A549 (cell line): ENCODE results near the gene TWIST2.

Experiments used
- CEBPB ChIP-seq, 2 experiments: fragments of >200 bp in 1 of 2; sonication (Bioruptor Twin) in 1 of 2; formaldehyde crosslinking in 1 of 2; IDR thresholded peaks; 2 replicates each; pipeline ENCODE4 v1.6.1; 2012 to 2016
- CHD2 ChIP-seq: fragments of 150-350 bp; IDR thresholded peaks from 2 replicates; pipeline ENCODE4 v1.6.1; 2014; ENCODE audit warnings: low read length; ENCODE audit not compliant: partially characterized antibody
- CHD4 ChIP-seq: fragments of 200-600 bp; sonication (generic); IDR thresholded peaks from 2 replicates; pipeline ENCODE4 v1.6.1; 2016; ENCODE audit warnings: antibody characterized with exemption, mild to moderate bottlenecking, borderline replicate concordance
- HDAC2 ChIP-seq: fragments of 200-600 bp; sonication (generic); IDR thresholded peaks from 2 replicates; pipeline ENCODE4 v1.6.1; 2016
- KDM1A ChIP-seq: fragments of 200-600 bp; sonication (generic); IDR thresholded peaks from 2 replicates; pipeline ENCODE4 v1.6.1; 2016; ENCODE audit warnings: low read depth, mild to moderate bottlenecking
- POLR2A ChIP-seq: IDR thresholded peaks from 2 replicates; pipeline ENCODE4 v1.6.1; 2012; ENCODE audit warnings: mild to moderate bottlenecking, low read length
- RARB ChIP-seq: fragments of 250-450 bp; sonication (Bioruptor Pico); IDR thresholded peaks from 2 replicates; pipeline ENCODE4 v1.8.0; 2021; ENCODE audit warnings: mild to moderate bottlenecking, moderate library complexity
- ZFP36 ChIP-seq: fragments of 450-650 bp; IDR thresholded peaks from 2 replicates; pipeline ENCODE4 v1.6.1; 2014; ENCODE audit warnings: borderline replicate concordance; ENCODE audit not compliant: partially characterized antibody
- TF ChIP-seq, protein P1 (sequence below): fragments of >200 bp; sonication (Bioruptor Twin); formaldehyde crosslinking; IDR thresholded peaks from 3 replicates; pipeline ENCODE4 v1.5.1; 2016
- TF ChIP-seq, protein P2 (sequence below): IDR thresholded peaks from 2 replicates; pipeline ENCODE4 v1.6.1; 2012
- TF ChIP-seq, protein P3 (sequence below): IDR thresholded peaks from 2 replicates; pipeline ENCODE4 v1.6.1; 2012; ENCODE audit warnings: low read depth, borderline replicate concordance
- TF ChIP-seq, protein P4 (sequence below): fragments of 450-650 bp; IDR thresholded peaks from 2 replicates; pipeline ENCODE4 v1.6.1; 2014; ENCODE audit warnings: antibody characterized with exemption
- TF ChIP-seq, protein P5 (sequence below): fragments of 200-600 bp; sonication (generic); IDR thresholded peaks from 2 replicates; pipeline ENCODE4 v1.6.1; 2016; ENCODE audit warnings: antibody characterized with exemption, mild to moderate bottlenecking, moderate library complexity
- TF ChIP-seq, protein P6 (sequence below): fragments of >200 bp; sonication (Bioruptor Twin); formaldehyde crosslinking; IDR thresholded peaks from 3 replicates; pipeline ENCODE4 v1.6.1; 2016

DNA sequence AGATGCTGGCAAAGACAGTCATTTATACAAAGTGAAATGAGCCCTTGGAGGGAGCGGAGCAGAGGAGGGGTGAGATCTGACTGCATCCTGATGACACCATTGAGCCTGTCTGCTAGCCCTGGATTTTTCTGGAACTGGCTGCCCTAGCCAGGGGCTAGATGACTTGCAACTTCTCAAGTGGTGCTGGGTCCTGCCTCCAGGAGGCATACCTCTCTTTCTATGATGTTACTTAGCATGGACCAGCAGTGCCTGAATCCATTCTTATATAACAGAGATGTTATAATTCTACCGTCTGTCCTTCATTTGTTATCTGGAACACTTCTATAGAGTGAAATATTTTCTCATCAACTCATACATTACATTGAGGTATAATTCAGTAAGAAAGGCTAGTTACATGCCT, 8.5 kb upstream of the TWIST2 start:
- TF ChIP-seq, protein P1, sequence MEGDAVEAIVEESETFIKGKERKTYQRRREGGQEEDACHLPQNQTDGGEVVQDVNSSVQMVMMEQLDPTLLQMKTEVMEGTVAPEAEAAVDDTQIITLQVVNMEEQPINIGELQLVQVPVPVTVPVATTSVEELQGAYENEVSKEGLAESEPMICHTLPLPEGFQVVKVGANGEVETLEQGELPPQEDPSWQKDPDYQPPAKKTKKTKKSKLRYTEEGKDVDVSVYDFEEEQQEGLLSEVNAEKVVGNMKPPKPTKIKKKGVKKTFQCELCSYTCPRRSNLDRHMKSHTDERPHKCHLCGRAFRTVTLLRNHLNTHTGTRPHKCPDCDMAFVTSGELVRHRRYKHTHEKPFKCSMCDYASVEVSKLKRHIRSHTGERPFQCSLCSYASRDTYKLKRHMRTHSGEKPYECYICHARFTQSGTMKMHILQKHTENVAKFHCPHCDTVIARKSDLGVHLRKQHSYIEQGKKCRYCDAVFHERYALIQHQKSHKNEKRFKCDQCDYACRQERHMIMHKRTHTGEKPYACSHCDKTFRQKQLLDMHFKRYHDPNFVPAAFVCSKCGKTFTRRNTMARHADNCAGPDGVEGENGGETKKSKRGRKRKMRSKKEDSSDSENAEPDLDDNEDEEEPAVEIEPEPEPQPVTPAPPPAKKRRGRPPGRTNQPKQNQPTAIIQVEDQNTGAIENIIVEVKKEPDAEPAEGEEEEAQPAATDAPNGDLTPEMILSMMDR: no peak
- TF ChIP-seq, protein P2, sequence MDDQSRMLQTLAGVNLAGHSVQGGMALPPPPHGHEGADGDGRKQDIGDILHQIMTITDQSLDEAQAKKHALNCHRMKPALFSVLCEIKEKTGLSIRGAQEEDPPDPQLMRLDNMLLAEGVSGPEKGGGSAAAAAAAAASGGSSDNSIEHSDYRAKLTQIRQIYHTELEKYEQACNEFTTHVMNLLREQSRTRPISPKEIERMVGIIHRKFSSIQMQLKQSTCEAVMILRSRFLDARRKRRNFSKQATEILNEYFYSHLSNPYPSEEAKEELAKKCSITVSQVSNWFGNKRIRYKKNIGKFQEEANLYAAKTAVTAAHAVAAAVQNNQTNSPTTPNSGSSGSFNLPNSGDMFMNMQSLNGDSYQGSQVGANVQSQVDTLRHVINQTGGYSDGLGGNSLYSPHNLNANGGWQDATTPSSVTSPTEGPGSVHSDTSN: no peak
- TF ChIP-seq CHD2: no peak
- TF ChIP-seq, protein P3, sequence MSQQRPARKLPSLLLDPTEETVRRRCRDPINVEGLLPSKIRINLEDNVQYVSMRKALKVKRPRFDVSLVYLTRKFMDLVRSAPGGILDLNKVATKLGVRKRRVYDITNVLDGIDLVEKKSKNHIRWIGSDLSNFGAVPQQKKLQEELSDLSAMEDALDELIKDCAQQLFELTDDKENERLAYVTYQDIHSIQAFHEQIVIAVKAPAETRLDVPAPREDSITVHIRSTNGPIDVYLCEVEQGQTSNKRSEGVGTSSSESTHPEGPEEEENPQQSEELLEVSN: no peak
- TF ChIP-seq, protein P4, sequence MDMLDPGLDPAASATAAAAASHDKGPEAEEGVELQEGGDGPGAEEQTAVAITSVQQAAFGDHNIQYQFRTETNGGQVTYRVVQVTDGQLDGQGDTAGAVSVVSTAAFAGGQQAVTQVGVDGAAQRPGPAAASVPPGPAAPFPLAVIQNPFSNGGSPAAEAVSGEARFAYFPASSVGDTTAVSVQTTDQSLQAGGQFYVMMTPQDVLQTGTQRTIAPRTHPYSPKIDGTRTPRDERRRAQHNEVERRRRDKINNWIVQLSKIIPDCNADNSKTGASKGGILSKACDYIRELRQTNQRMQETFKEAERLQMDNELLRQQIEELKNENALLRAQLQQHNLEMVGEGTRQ: no peak
- TF ChIP-seq KDM1A: no peak
- TF ChIP-seq POLR2A: no peak
- TF ChIP-seq, protein P5, sequence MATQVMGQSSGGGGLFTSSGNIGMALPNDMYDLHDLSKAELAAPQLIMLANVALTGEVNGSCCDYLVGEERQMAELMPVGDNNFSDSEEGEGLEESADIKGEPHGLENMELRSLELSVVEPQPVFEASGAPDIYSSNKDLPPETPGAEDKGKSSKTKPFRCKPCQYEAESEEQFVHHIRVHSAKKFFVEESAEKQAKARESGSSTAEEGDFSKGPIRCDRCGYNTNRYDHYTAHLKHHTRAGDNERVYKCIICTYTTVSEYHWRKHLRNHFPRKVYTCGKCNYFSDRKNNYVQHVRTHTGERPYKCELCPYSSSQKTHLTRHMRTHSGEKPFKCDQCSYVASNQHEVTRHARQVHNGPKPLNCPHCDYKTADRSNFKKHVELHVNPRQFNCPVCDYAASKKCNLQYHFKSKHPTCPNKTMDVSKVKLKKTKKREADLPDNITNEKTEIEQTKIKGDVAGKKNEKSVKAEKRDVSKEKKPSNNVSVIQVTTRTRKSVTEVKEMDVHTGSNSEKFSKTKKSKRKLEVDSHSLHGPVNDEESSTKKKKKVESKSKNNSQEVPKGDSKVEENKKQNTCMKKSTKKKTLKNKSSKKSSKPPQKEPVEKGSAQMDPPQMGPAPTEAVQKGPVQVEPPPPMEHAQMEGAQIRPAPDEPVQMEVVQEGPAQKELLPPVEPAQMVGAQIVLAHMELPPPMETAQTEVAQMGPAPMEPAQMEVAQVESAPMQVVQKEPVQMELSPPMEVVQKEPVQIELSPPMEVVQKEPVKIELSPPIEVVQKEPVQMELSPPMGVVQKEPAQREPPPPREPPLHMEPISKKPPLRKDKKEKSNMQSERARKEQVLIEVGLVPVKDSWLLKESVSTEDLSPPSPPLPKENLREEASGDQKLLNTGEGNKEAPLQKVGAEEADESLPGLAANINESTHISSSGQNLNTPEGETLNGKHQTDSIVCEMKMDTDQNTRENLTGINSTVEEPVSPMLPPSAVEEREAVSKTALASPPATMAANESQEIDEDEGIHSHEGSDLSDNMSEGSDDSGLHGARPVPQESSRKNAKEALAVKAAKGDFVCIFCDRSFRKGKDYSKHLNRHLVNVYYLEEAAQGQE: no peak
- TF ChIP-seq, protein P6, sequence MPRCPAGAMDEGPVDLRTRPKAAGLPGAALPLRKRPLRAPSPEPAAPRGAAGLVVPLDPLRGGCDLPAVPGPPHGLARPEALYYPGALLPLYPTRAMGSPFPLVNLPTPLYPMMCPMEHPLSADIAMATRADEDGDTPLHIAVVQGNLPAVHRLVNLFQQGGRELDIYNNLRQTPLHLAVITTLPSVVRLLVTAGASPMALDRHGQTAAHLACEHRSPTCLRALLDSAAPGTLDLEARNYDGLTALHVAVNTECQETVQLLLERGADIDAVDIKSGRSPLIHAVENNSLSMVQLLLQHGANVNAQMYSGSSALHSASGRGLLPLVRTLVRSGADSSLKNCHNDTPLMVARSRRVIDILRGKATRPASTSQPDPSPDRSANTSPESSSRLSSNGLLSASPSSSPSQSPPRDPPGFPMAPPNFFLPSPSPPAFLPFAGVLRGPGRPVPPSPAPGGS: no peak
- no peak for TF ChIP-seq HDAC2
- TF ChIP-seq ZFP36: no peak
- no peak for TF ChIP-seq RARB (CRISPR knock-in tag)
- no peak for TF ChIP-seq CHD4
- no peak for TF ChIP-seq CEBPB (IDR thresholded peaks at IDR 0.05)
